SK-N-SH treated with all-trans-retinoic acid at 6 μM for 48 hours (cell line): ENCODE measurements around the gene ENTPD1.

Source experiments
- ATAC-seq: fragments of 200-7000 bp; cut with Tn5 transposase; 3 replicates; pipeline ENCODE4 v1.9.1; 2020; ENCODE audit warnings: mild to moderate bottlenecking, moderate library complexity
- BACH2 ChIP-seq: fragments of 250-450 bp; sonication (Bioruptor Pico); IDR thresholded peaks from 2 replicates; pipeline ENCODE4 v1.9.0; 2021; ENCODE audit warnings: mild to moderate bottlenecking, borderline replicate concordance
- CREB5 ChIP-seq: fragments of 250-450 bp; sonication (Bioruptor Pico); IDR thresholded peaks from 2 replicates; pipeline ENCODE4 v1.5.1; 2020; ENCODE audit warnings: low read depth, mild to moderate bottlenecking, moderate library complexity
- CSDC2 ChIP-seq: fragments of 250-450 bp; sonication (Bioruptor Pico); IDR thresholded peaks from 2 replicates; pipeline ENCODE4 v1.5.0; 2020; ENCODE audit warnings: mild to moderate bottlenecking, moderate library complexity
- CSRNP3 ChIP-seq: fragments of 250-450 bp; sonication (Bioruptor Pico); IDR thresholded peaks from 2 replicates; pipeline ENCODE4 v1.5.1; 2021; ENCODE audit warnings: mild to moderate bottlenecking, moderate library complexity
- ESRRG ChIP-seq: fragments of 250-450 bp; sonication (Bioruptor Pico); IDR thresholded peaks from 2 replicates; pipeline ENCODE4 v1.6.1; 2021; ENCODE audit warnings: mild to moderate bottlenecking
- GLIS3 ChIP-seq: fragments of 250-450 bp; sonication (Bioruptor Pico); IDR thresholded peaks from 2 replicates; pipeline ENCODE4 v1.5.0; 2020; ENCODE audit warnings: mild to moderate bottlenecking, moderate library complexity
- ISL1 ChIP-seq: fragments of 250-450 bp; sonication (Bioruptor Pico); IDR thresholded peaks from 2 replicates; pipeline ENCODE4 v2.1.2; 2022; ENCODE audit warnings: mild to moderate bottlenecking, moderate library complexity
- OSR1 ChIP-seq: fragments of 250-450 bp; sonication (Bioruptor Pico); IDR thresholded peaks from 2 replicates; pipeline ENCODE4 v1.8.0; 2022; ENCODE audit warnings: moderate library complexity, mild to moderate bottlenecking, inconsistent platforms
- PATZ1 ChIP-seq: fragments of 250-450 bp; sonication (Bioruptor Pico); IDR thresholded peaks from 2 replicates; pipeline ENCODE4 v1.8.0; 2020; ENCODE audit warnings: mild to moderate bottlenecking, moderate library complexity, borderline replicate concordance
- POU6F1 ChIP-seq: fragments of 250-450 bp; sonication (Bioruptor Pico); IDR thresholded peaks from 2 replicates; pipeline ENCODE4 v1.8.0; 2021; ENCODE audit warnings: low read depth, mild to moderate bottlenecking, moderate library complexity, borderline replicate concordance
- PPARA ChIP-seq: fragments of 250-450 bp; sonication (Bioruptor Pico); IDR thresholded peaks from 2 replicates; pipeline ENCODE4 v1.5.0; 2020; ENCODE audit warnings: mild to moderate bottlenecking, borderline replicate concordance
- RARB ChIP-seq: fragments of 250-450 bp; sonication (Bioruptor Pico); IDR thresholded peaks from 2 replicates; pipeline ENCODE4 v1.8.0; 2021; ENCODE audit warnings: mild to moderate bottlenecking, moderate library complexity
- SNAI2 ChIP-seq: fragments of 250-450 bp; sonication (Bioruptor Pico); IDR thresholded peaks from 2 replicates; pipeline ENCODE4 v1.5.0; 2020; ENCODE audit warnings: mild to moderate bottlenecking, moderate library complexity
- TCF4 ChIP-seq: fragments of 250-450 bp; sonication (Bioruptor Pico); IDR thresholded peaks from 2 replicates; pipeline ENCODE4 v1.8.0; 2021; ENCODE audit warnings: mild to moderate bottlenecking, moderate library complexity, borderline replicate concordance
- TSHZ2 ChIP-seq: fragments of 250-450 bp; sonication (Bioruptor Pico); IDR thresholded peaks from 2 replicates; pipeline ENCODE4 v1.5.0; 2020; ENCODE audit warnings: mild to moderate bottlenecking, moderate library complexity
- ZC3H10 ChIP-seq: fragments of 250-450 bp; sonication (Bioruptor Pico); IDR thresholded peaks from 2 replicates; pipeline ENCODE4 v1.5.1; 2021; ENCODE audit warnings: mild to moderate bottlenecking, moderate library complexity
- ZFP3 ChIP-seq: fragments of 250-450 bp; sonication (Bioruptor Pico); IDR thresholded peaks from 2 replicates; pipeline ENCODE4 v1.5.0; 2020; ENCODE audit warnings: mild to moderate bottlenecking, moderate library complexity
- ZFP30 ChIP-seq: fragments of 450-650 bp; formaldehyde crosslinking; IDR thresholded peaks from 2 replicates; pipeline ENCODE4 v1.5.0; 2022; ENCODE audit warnings: mild to moderate bottlenecking, moderate library complexity
- ZNF565 ChIP-seq: fragments of 450-650 bp; formaldehyde crosslinking; conservative IDR thresholded peaks from 2 replicates; pipeline ENCODE4 v1.5.0; 2020; ENCODE audit warnings: low read depth, mild to moderate bottlenecking, moderate library complexity
- ZNF70 ChIP-seq: fragments of 450-650 bp; formaldehyde crosslinking; IDR thresholded peaks from 2 replicates; pipeline ENCODE4 v1.5.0; 2020; ENCODE audit warnings: mild to moderate bottlenecking, moderate library complexity
- ZNF8 ChIP-seq: fragments of 450-650 bp; formaldehyde crosslinking; IDR thresholded peaks from 2 replicates; pipeline ENCODE4 v1.5.0; 2020; ENCODE audit warnings: mild to moderate bottlenecking, moderate library complexity

Gene ENTPD1

GRCh38 chr10:95831076-95831475, 75.1 kb downstream of the ENTPD1 start:
- ATAC-seq: no peak
- TF ChIP-seq BACH2 (no peak), GLIS3 (CRISPR knock-in tag) (no peak), ZNF565 (CRISPR knock-in tag) (no peak), CREB5 (no peak), SNAI2 (no peak)

GRCh38 chr10:95831515-95831914, 75.6 kb downstream of the ENTPD1 start:
- no peak for TF ChIP-seq CSDC2 (CRISPR knock-in tag)
- no peak for TF ChIP-seq PATZ1 (CRISPR knock-in tag)
- TF ChIP-seq, all 23 proteins: peak for 0
- ATAC-seq: no peak

GRCh38 chr10:95832216-95833041, 76.5 kb downstream of the ENTPD1 start:
- no peak for ATAC-seq
- TF ChIP-seq PATZ1 (CRISPR knock-in tag): no peak
- no peak for TF ChIP-seq ZFP3 (CRISPR knock-in tag)
- TF ChIP-seq OSR1 (CRISPR knock-in tag): no peak
- no peak for TF ChIP-seq POU6F1 (CRISPR knock-in tag)
- TF ChIP-seq CSDC2 (CRISPR knock-in tag): no peak
- no peak for TF ChIP-seq BACH2
- TF ChIP-seq CSRNP3 (CRISPR knock-in tag): no peak
- TF ChIP-seq RARB: no peak
- no peak for TF ChIP-seq ZNF8 (CRISPR knock-in tag)
- no peak for TF ChIP-seq ESRRG (CRISPR knock-in tag)
- no peak for TF ChIP-seq PPARA
- no peak for TF ChIP-seq ZNF70 (CRISPR knock-in tag)

- ATAC-seq: no peak
- TF ChIP-seq ISL1 (CRISPR knock-in tag): no peak
- no peak for TF ChIP-seq SNAI2
- TF ChIP-seq CSDC2 (CRISPR knock-in tag): no peak
- no peak for TF ChIP-seq BACH2
- no peak for TF ChIP-seq RARB
- no peak for TF ChIP-seq OSR1 (CRISPR knock-in tag)
- no peak for TF ChIP-seq ZNF565 (CRISPR knock-in tag)
- no peak for TF ChIP-seq PATZ1 (CRISPR knock-in tag)
- no peak for TF ChIP-seq TCF4 (CRISPR knock-in tag)
- no peak for TF ChIP-seq GLIS3 (CRISPR knock-in tag)
- TF ChIP-seq ZC3H10 (CRISPR knock-in tag): no peak
- no peak for TF ChIP-seq TSHZ2
- no peak for TF ChIP-seq ESRRG (CRISPR knock-in tag)
- no peak for TF ChIP-seq ZFP3 (CRISPR knock-in tag)
- TF ChIP-seq ZNF70 (CRISPR knock-in tag): no peak
- no peak for TF ChIP-seq ZFP30 (CRISPR knock-in tag)
These were observed 77.2 kb downstream of the ENTPD1 start for GRCh38 chr10:95833042-95833610.
